IMR-90 (cell line): ENCODE results near the gene HOXB1. TPM values are rescaled to one million over a fixed set of nuclear protein-coding genes. Genes with fewer than 3 reads are reported as not detected.

Source experiments
- ATAC-seq: fragments of 200-7000 bp; cut with Tn5 transposase; 2 replicates; pipeline ENCODE4 v1.9.1; 2020; ENCODE audit warnings: low read depth, mild to moderate bottlenecking, moderate library complexity
- BruUV-seq: library from RNA; stranded (reverse); fragments of 400-500 nt; replicated peaks from 2 replicates; lab custom pipeline; 2021; lab: Mats Ljungman, UMichigan
- CTCF ChIA-PET: fragments of 300-600 bp; formaldehyde crosslinking; extraction: SDS; loops from one replicate; lab custom pipeline; 2021; ENCODE audit warnings: antibody characterized with exemption; lab: Yijun Ruan, JAX
- POLR2A ChIA-PET: fragments of 300-600 bp; sonication (Branson Sonifier 250); formaldehyde crosslinking; loops from one replicate; lab custom pipeline; 2022; ENCODE audit warnings: antibody characterized with exemption; ENCODE audit not compliant: unreplicated experiment; lab: Charles Lee
- DNase-seq: peaks from one replicate; pipeline ENCODE4 v3.0.0; 2013
- H2AFZ ChIP-seq: replicated peaks from 2 replicates; pipeline ENCODE3; 2013; ENCODE audit warnings: low read length, mild to moderate bottlenecking; ENCODE audit not compliant: poor library complexity
- H2AK5ac ChIP-seq: 2 replicates; pipeline ENCODE4 v1.6.1; 2013; ENCODE audit warnings: low read depth, low read length, inconsistent platforms
- H2AK9ac ChIP-seq: replicated peaks from 2 replicates; pipeline ENCODE3; 2013; ENCODE audit warnings: mild to moderate bottlenecking, low read depth, low read length, moderate library complexity; ENCODE audit not compliant: poor library complexity
- H2BK120ac ChIP-seq: 2 replicates; pipeline ENCODE4 v1.6.1; 2013; ENCODE audit warnings: low read depth, low read length, inconsistent platforms
- H2BK15ac ChIP-seq: 3 replicates; pipeline ENCODE4 v1.6.1; 2013; ENCODE audit warnings: low read depth, low read length, inconsistent platforms
- H2BK20ac ChIP-seq: 2 replicates; pipeline ENCODE4 v1.6.1; 2013; ENCODE audit warnings: low read depth, mild to moderate bottlenecking, inconsistent platforms, low read length, moderate library complexity
- H2BK5ac ChIP-seq: 2 replicates; pipeline ENCODE4 v1.6.1; 2013; ENCODE audit warnings: mild to moderate bottlenecking, low read depth, low read length, inconsistent platforms; ENCODE audit not compliant: poor library complexity, severe bottlenecking
- H3K14ac ChIP-seq: replicated peaks from 2 replicates; pipeline ENCODE4 v1.6.1; 2013; ENCODE audit warnings: low read depth, low read length, inconsistent platforms
- H3K18ac ChIP-seq: 2 replicates; pipeline ENCODE4 v1.6.1; 2013; ENCODE audit warnings: low read depth, low read length, control low read depth
- H3K23ac ChIP-seq: 2 replicates; pipeline ENCODE4 v1.6.1; 2013; ENCODE audit warnings: low read depth, low read length, inconsistent platforms
- H3K27ac ChIP-seq: 2 replicates; pipeline ENCODE4 v1.5.1; 2013; ENCODE audit warnings: mild to moderate bottlenecking, control low read depth, low read length; ENCODE audit not compliant: insufficient read depth
- H3K27me3 ChIP-seq: 2 replicates; pipeline ENCODE4 v1.6.1; 2013; ENCODE audit warnings: low read length; ENCODE audit not compliant: control insufficient read depth, insufficient read depth
- H3K36me3 ChIP-seq: 2 replicates; pipeline ENCODE4 v1.6.1; 2013; ENCODE audit warnings: low read length, mixed read lengths; ENCODE audit not compliant: control insufficient read depth, insufficient read depth
- H3K4ac ChIP-seq: 2 replicates; pipeline ENCODE4 v1.6.1; 2013; ENCODE audit warnings: low read depth, low read length, inconsistent platforms
- H3K4me1 ChIP-seq: 2 replicates; pipeline ENCODE4 v1.6.1; 2013; ENCODE audit warnings: low read length, mixed read lengths; ENCODE audit not compliant: control insufficient read depth, insufficient read depth
- H3K4me2 ChIP-seq: 2 replicates; pipeline ENCODE4 v1.6.1; 2013; ENCODE audit warnings: low read depth, mild to moderate bottlenecking, control low read depth, low read length, moderate library complexity
- H3K4me3 ChIP-seq: 2 replicates; pipeline ENCODE4 v1.5.1; 2013; ENCODE audit warnings: low read depth, mild to moderate bottlenecking, control low read depth, low read length, moderate library complexity; ENCODE audit not compliant: insufficient read depth
- H3K56ac ChIP-seq: 2 replicates; pipeline ENCODE4 v1.6.1; 2013; ENCODE audit warnings: low read length, inconsistent platforms; ENCODE audit not compliant: insufficient read depth; ENCODE audit errors: extremely low read depth
- H3K79me1 ChIP-seq, 2 experiments: 2 replicates each; pipeline ENCODE4 v1.6.1; 2013; ENCODE audit warnings: low read length in 2 of 2, inconsistent platforms in 1 of 2, low read depth in 1 of 2
- H3K9ac ChIP-seq: 2 replicates; pipeline ENCODE4 v1.6.1; 2013; ENCODE audit warnings: low read depth, low read length, control low read depth
- H3K9me1 ChIP-seq: 2 replicates; pipeline ENCODE4 v1.6.1; 2013; ENCODE audit warnings: low read length, inconsistent platforms; ENCODE audit not compliant: insufficient read depth
- H3K9me3 ChIP-seq: 2 replicates; pipeline ENCODE4 v1.6.1; 2013; ENCODE audit warnings: low read length; ENCODE audit not compliant: control insufficient read depth, insufficient read depth
- H4K20me1 ChIP-seq: 2 replicates; pipeline ENCODE4 v1.6.1; 2013; ENCODE audit warnings: low read length, inconsistent platforms; ENCODE audit not compliant: insufficient read depth
- H4K5ac ChIP-seq: 2 replicates; pipeline ENCODE4 v1.6.1; 2013; ENCODE audit warnings: mild to moderate bottlenecking, low read depth, low read length, control low read depth
- H4K8ac ChIP-seq, 2 experiments: 2 replicates each; pipeline ENCODE4 v1.6.1; 2013; ENCODE audit warnings: low read depth in 2 of 2, low read length in 2 of 2, control low read depth in 1 of 2, inconsistent platforms in 1 of 2
- H4K91ac ChIP-seq: 2 replicates; pipeline ENCODE4 v1.6.1; 2013; ENCODE audit warnings: low read depth, low read length, inconsistent platforms; ENCODE audit not compliant: insufficient read depth
- CTCF ChIP-seq: conservative IDR thresholded peaks from 2 replicates; pipeline ENCODE4 v1.5.1; 2012; ENCODE audit warnings: mild to moderate bottlenecking, low read depth, low read length, improper control_type of control experiment
- ELK1 ChIP-seq: fragments of 150-350 bp; IDR thresholded peaks from 2 replicates; pipeline ENCODE4 v1.6.1; 2016; ENCODE audit warnings: low read depth, mild to moderate bottlenecking, low read length, moderate library complexity, borderline replicate concordance
- FOS ChIP-seq: fragments of 150-350 bp; IDR thresholded peaks from 2 replicates; pipeline ENCODE4 v1.6.1; 2016; ENCODE audit warnings: low read depth, low read length
- RAD21 ChIP-seq: IDR thresholded peaks from 2 replicates; pipeline ENCODE4 v1.6.1; 2012; ENCODE audit warnings: low read length, improper control_type of control experiment
- RCOR1 ChIP-seq: IDR thresholded peaks from 2 replicates; pipeline ENCODE4 v1.6.1; 2012; ENCODE audit warnings: mild to moderate bottlenecking, low read length, improper control_type of control experiment; ENCODE audit not compliant: insufficient replicate concordance
- RFX5 ChIP-seq: IDR thresholded peaks from 2 replicates; pipeline ENCODE4 v1.8.0; 2012; ENCODE audit warnings: low read depth, mild to moderate bottlenecking, low read length, moderate library complexity
- SMC3 ChIP-seq: fragments of 150-350 bp; IDR thresholded peaks from 2 replicates; pipeline ENCODE4 v1.6.1; 2016; ENCODE audit warnings: low read depth, mild to moderate bottlenecking, antibody characterized with exemption, low read length, moderate library complexity
- USF2 ChIP-seq: fragments of 150-350 bp; IDR thresholded peaks from 2 replicates; pipeline ENCODE4 v1.6.1; 2017; ENCODE audit warnings: mild to moderate bottlenecking, antibody characterized with exemption, low read length, low read depth
- WGBS, 2 experiments: methylation state at CpG; one replicate each; pipeline versions ENCODE4 v1.1.5 to v1.1.7; 2013; ENCODE audit warnings: missing lambda C conversion rate in 2 of 2; ENCODE audit not compliant: insufficient read length in 1 of 2; ENCODE audit errors: extremely low coverage in 2 of 2; 5-methylcytosine and 5-hydroxymethylcytosine counted together
- dilution Hi-C: fragments of 300-500 bp; cut with HindIII; formaldehyde crosslinking; loops from one replicate; pipeline ENCODE4 v1.14.3; 2018; ENCODE audit warnings: low sequenced_read_pairs; ENCODE audit not compliant: unreplicated experiment
- in situ Hi-C: fragments of 300-500 bp; cut with MboI; formaldehyde crosslinking; loops from 3 replicates; pipeline ENCODE4 v1.14.3; 2019; ENCODE audit warnings: low sequenced_read_pairs, inconsistent platforms, mixed read lengths
- intact Hi-C: fragments of 100-400 bp; cut with micrococcal nuclease; formaldehyde crosslinking; loops from 2 replicates; pipeline ENCODE4 v1.10.0; 2022
- polyA plus RNA-seq, 3 experiments: library from polyadenylated mRNA; depleted of rRNA; stranded (reverse); fragments of >200 nt; gene quantifications; 2 replicates each; pipeline ENCODE4 v1.2.3, GENCODE V29; 2012; ENCODE audit warnings: low replicate concordance in 1 of 3
- total RNA-seq: library from RNA; depleted of rRNA; stranded (reverse); fragments of >200 nt; gene quantifications from 2 replicates; pipeline ENCODE4 v1.2.3, GENCODE V29; 2012

The HOXB1 gene
- total and polyA plus RNA-seq, 2 of the 4 experiments (the other 2 are of a cell fraction): not detected

- Histone ChIP-seq H2BK15ac (no peak overlapping the region), H3K4me1 (peaks cover 3% of the 10 kb centered on the region; the same call in 1 of the 2 replicates), H4K91ac (no peak overlapping the region), H3K9me3 (no peaks in the 10 kb centered on the region), H3K27ac (no peak overlapping the region), H4K20me1 (no peaks in the 10 kb centered on the region), H4K5ac (no peak overlapping the region), H3K9me1 (no peaks in the 10 kb centered on the region), H3K9ac (no peak overlapping the region), H3K4ac (no peak overlapping the region), H2AK5ac (no peak overlapping the region), H2AK9ac (peak overlapping the region; percentile 45), H3K23ac (no peak overlapping the region), H3K56ac (no peak overlapping the region), H3K4me2 (no peak overlapping the region), H2BK120ac (no peak overlapping the region), H2BK5ac (no peak overlapping the region), H2AFZ (peak overlapping the region; percentile 18), H3K79me1 (no peaks in the 10 kb centered on the region), H3K18ac (no peak overlapping the region), H3K36me3 (no peaks in the 10 kb centered on the region), H4K8ac (no peak overlapping the region), H3K4me3 (no peak overlapping the region), H3K27me3 (peaks cover 17% of the 10 kb centered on the region), H2BK20ac (no peak overlapping the region), H3K14ac (no peak overlapping the region)
- ChIA-PET POLR2A (no interaction called here), CTCF (interaction anchor here (0.6 kb wide), 1 partner anchor 170 kb away, joined by 4 read pairs; no protein-coding TSS in a partner anchor)
- dilution Hi-C loops (no loop called here), intact Hi-C loops (no loop called here), in situ Hi-C loops (no loop called here)
- ATAC-seq (no peak), DNase-seq (no peak)
- 80% methylated on average over 3 of the region's 7 CpGs; no CpG with 5 or more reads in 1 of the 2 experiments for WGBS, 2 experiments
- TF ChIP-seq RAD21: no peak
- TF ChIP-seq RFX5: no peak
- no peak for TF ChIP-seq CTCF
- TF ChIP-seq ELK1: no peak
- TF ChIP-seq FOS: no peak
- TF ChIP-seq USF2: no peak
- TF ChIP-seq SMC3: no peak
- no peak for TF ChIP-seq RCOR1
- no TSS peak for BruUV-seq
Observed at GRCh38 chr17:48528153-48528935, 2.5 kb downstream of the HOXB1 start.
